A673 (cell line): Measurements from ENCODE around the gene NEIL3. TPM values are rescaled to one million over a fixed set of nuclear protein-coding genes. Genes with fewer than 3 reads are reported as not detected.

Experiments
- BruUV-seq: library from RNA; stranded (reverse); fragments of 400-500 nt; replicated peaks from 2 replicates; lab custom pipeline; 2021; lab: Mats Ljungman, UMichigan
- CTCF ChIA-PET: fragments of 300-600 bp; sonication (Branson Sonifier 250); formaldehyde crosslinking; loops from one replicate; lab custom pipeline; 2022; ENCODE audit warnings: antibody characterized with exemption; lab: Charles Lee
- POLR2A ChIA-PET: fragments of 300-600 bp; sonication (Branson Sonifier 250); formaldehyde crosslinking; loops from one replicate; lab custom pipeline; 2022; ENCODE audit warnings: antibody characterized with exemption; ENCODE audit not compliant: low non-redundant PET; lab: Charles Lee
- DNase-seq: peaks from one replicate; pipeline ENCODE4 v3.0.0-alpha.2; 2015; ENCODE audit warnings: low spot score
- H3K27ac ChIP-seq: fragments of 200-600 bp; sonication (generic); 2 replicates; pipeline ENCODE4 v1.5.1; 2016; ENCODE audit warnings: mixed run types, low read depth, mild to moderate bottlenecking, mixed read lengths, antibody characterized with exemption, low read length; ENCODE audit not compliant: poor library complexity, severe bottlenecking
- H3K27me3 ChIP-seq: fragments of 200-600 bp; sonication (generic); replicated peaks from 2 replicates; pipeline ENCODE4 v1.6.1; 2017; ENCODE audit warnings: mixed run types, low read depth, mild to moderate bottlenecking, mixed read lengths, antibody characterized with exemption, low read length; ENCODE audit not compliant: insufficient read depth, poor library complexity
- H3K36me3 ChIP-seq: fragments of 200-600 bp; sonication (generic); 2 replicates; pipeline ENCODE4 v1.6.1; 2016; ENCODE audit warnings: mixed run types, mild to moderate bottlenecking, mixed read lengths, antibody characterized with exemption, low read length; ENCODE audit not compliant: insufficient read depth, poor library complexity, severe bottlenecking
- H3K4me1 ChIP-seq: fragments of 200-600 bp; sonication (generic); 2 replicates; pipeline ENCODE4 v1.6.1; 2017; ENCODE audit warnings: mixed run types, mild to moderate bottlenecking, mixed read lengths, antibody characterized with exemption, low read length; ENCODE audit not compliant: insufficient read depth, poor library complexity, severe bottlenecking
- H3K4me3 ChIP-seq: fragments of 200-600 bp; sonication (generic); 2 replicates; pipeline ENCODE4 v1.5.1; 2016; ENCODE audit warnings: low read depth, mixed run types, mild to moderate bottlenecking, mixed read lengths, low read length; ENCODE audit not compliant: poor library complexity, severe bottlenecking
- H3K9me3 ChIP-seq: fragments of 200-600 bp; sonication (generic); 2 replicates; pipeline ENCODE4 v1.6.1; 2016; ENCODE audit warnings: mixed run types, low read depth, mild to moderate bottlenecking, mixed read lengths, antibody characterized with exemption, low read length; ENCODE audit not compliant: poor library complexity, severe bottlenecking
- CTCF ChIP-seq: fragments of 300-800, 200-600 bp; sonication (generic); conservative IDR thresholded peaks from 2 replicates; pipeline ENCODE4 v1.5.1; 2017; ENCODE audit warnings: low read depth, mild to moderate bottlenecking, antibody characterized with exemption, low read length, moderate library complexity, mixed read lengths
- EZH2 ChIP-seq: fragments of 200-600 bp; sonication (generic); IDR thresholded peaks from 2 replicates; pipeline ENCODE4 v1.6.1; 2017; ENCODE audit warnings: borderline replicate concordance, low read depth, mild to moderate bottlenecking, mixed read lengths, antibody characterized with exemption, low read length; ENCODE audit not compliant: poor library complexity, severe bottlenecking
- intact Hi-C: fragments of 100-400 bp; cut with micrococcal nuclease; formaldehyde crosslinking; loops from one replicate; pipeline ENCODE4 v1.10.0; 2022; ENCODE audit not compliant: unreplicated experiment
- total RNA-seq: library from RNA; stranded (reverse); gene quantifications from 2 replicates; pipeline ENCODE4 v1.2.3, GENCODE V29; 2021

The NEIL3 gene
- total RNA-seq, 1 experiment from 2014 or later = 24.0 TPM

DNA sequence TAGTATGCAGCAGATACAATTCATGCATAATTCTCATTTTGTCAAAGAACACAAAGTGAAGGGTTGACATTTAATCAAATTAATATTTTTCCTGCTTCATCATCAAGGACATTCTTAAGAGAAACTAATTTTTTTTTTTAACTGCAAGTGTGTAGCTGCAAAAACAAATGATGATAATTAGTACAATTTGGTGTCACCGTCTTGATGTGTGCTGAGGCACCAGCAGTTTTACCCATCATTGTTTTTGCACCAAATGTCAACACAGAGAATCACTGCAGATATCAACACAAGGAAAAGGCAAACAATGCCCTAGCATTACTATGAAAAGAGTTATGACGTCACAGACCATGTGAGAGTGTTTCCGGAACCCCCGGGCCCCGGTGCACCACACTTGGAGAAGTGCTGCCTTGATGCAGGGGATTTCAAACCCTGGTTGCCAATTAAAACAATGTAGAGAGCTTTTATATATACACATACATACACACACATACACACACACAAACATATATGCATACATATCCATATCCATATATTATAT is 76.7 kb downstream of the NEIL3 start:
- Histone ChIP-seq H3K27me3 (no peaks in the 10 kb centered on the region), H3K36me3 (no peaks in the 10 kb centered on the region), H3K9me3 (no peaks in the 10 kb centered on the region), H3K4me3 (no peak overlapping the region), H3K27ac (no peak overlapping the region), H3K4me1 (no peaks in the 10 kb centered on the region)
- DNase-seq = no peak
- no peak for TF ChIP-seq EZH2
- no peak for TF ChIP-seq CTCF
- intact Hi-C loops = no loop called here
- no TSS peak for BruUV-seq
- POLR2A ChIA-PET = interaction anchor here (0.6 kb wide), 1 partner anchor 60 kb away, joined by 5 read pairs; no protein-coding TSS in a partner anchor
- CTCF ChIA-PET = no interaction called here

DNA sequence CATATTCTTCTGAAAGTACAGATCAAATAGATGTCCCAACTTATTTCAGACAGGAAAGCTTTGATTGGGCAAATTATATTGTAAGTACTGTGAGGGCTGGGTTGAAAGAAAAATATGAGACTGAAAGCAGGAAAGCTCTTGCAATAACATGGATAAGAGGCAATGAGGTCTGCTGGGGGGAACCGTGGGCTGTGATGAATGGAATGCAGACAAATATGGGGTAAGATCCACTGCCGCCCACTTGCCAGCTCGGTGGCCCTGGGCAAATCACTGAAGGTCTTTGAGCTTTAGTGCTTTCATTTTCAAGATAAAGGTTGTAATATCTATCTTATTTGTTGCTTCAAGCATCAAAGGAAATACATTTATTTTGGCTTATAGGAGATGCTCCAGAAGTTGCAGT is 81.6 kb downstream of the NEIL3 start:
- H3K27me3 ChIP-seq = no peaks in the 10 kb centered on the region
- H3K9me3 ChIP-seq = no peaks in the 10 kb centered on the region
- H3K27ac ChIP-seq = no peak overlapping the region
- ChIA-PET CTCF (no interaction called here), POLR2A (no interaction called here)
- intact Hi-C loops = no loop called here
- TF ChIP-seq CTCF = no peak
- no peak for TF ChIP-seq EZH2
- no peaks in the 10 kb centered on the region for H3K4me1 ChIP-seq
- no peaks in the 10 kb centered on the region for H3K36me3 ChIP-seq
- DNase-seq = no peak
- H3K4me3 ChIP-seq = no peak overlapping the region
- BruUV-seq = no TSS peak

GRCh38 chr4:177391953-177392352 is 82.3 kb downstream of the NEIL3 start:
- no peak for TF ChIP-seq EZH2
- TF ChIP-seq CTCF = no peak
- no peak overlapping the region for H3K27ac ChIP-seq
- CTCF ChIA-PET = no interaction called here
- intact Hi-C loops = no loop called here
- no peaks in the 10 kb centered on the region for H3K27me3 ChIP-seq
- DNase-seq = no peak
- H3K36me3 ChIP-seq = no peaks in the 10 kb centered on the region
- H3K4me1 ChIP-seq = no peaks in the 10 kb centered on the region
- no peak overlapping the region for H3K4me3 ChIP-seq
- no TSS peak for BruUV-seq
- no peaks in the 10 kb centered on the region for H3K9me3 ChIP-seq
- POLR2A ChIA-PET = no interaction called here
